SK-N-SH (cell line): ENCODE data around the gene XIRP1. TPM values are rescaled to one million over a fixed set of nuclear protein-coding genes. Genes with fewer than 3 reads are reported as not detected.

Experiments used
- CTCF ChIA-PET: fragments of 300-600, 350-600 bp; formaldehyde crosslinking; extraction: SDS; loops from one replicate; lab custom pipeline; 2021; lab: Yijun Ruan, JAX
- POLR2A ChIA-PET: fragments of 350-600 bp; sonication (Branson Sonifier 250); formaldehyde crosslinking; extraction: SDS; loops from one replicate; lab custom pipeline; 2020; ENCODE audit warnings: antibody characterized with exemption, inconsistent platforms; lab: Yijun Ruan, JAX
- DNase-seq: peaks from one replicate; pipeline ENCODE4 v3.0.0; 2012
- H2AFZ ChIP-seq: fragments of 200-600 bp; sonication (generic); 2 replicates; pipeline ENCODE4 v1.8.1; 2016; ENCODE audit warnings: antibody characterized with exemption, mild to moderate bottlenecking, low read depth
- H3F3A ChIP-seq: fragments of 200-600 bp; sonication (generic); replicated peaks from 2 replicates; pipeline ENCODE3; 2016; ENCODE audit warnings: antibody characterized with exemption, mild to moderate bottlenecking; ENCODE audit not compliant: insufficient read depth
- H3K27ac ChIP-seq, 2 experiments: fragments of 200-500 bp in 1 of 2; fragments of 200-600 bp in 1 of 2; sonication (Bioruptor generic) in 1 of 2; sonication (generic), shearing (Covaris generic) in 1 of 2; 2 replicates each; pipeline versions ENCODE4 v1.5.1 to v1.6.1; 2014 to 2016; ENCODE audit warnings: low read depth in 2 of 2, inconsistent platforms in 1 of 2, low read length in 1 of 2, mild to moderate bottlenecking in 1 of 2, mixed read lengths in 1 of 2
- H3K27me3 ChIP-seq: fragments of 200-600 bp; sonication (generic), shearing (Covaris generic); 2 replicates; pipeline ENCODE4 v1.6.1; 2016; ENCODE audit warnings: mixed run types; ENCODE audit not compliant: insufficient read depth
- H3K36me3 ChIP-seq, 2 experiments: fragments of 200-500 bp in 1 of 2; fragments of 200-600 bp in 1 of 2; sonication (Bioruptor generic) in 1 of 2; sonication (generic) in 1 of 2; replicated peaks in 1 of 2; 2 replicates each; pipeline versions ENCODE3 to v1.5.1; 2014 to 2016; ENCODE audit warnings: low read length in 1 of 2, mild to moderate bottlenecking in 1 of 2; ENCODE audit not compliant: insufficient read depth in 2 of 2, control insufficient read depth in 1 of 2
- H3K4me1 ChIP-seq, 2 experiments: fragments of 200-500 bp in 1 of 2; fragments of 200-600 bp in 1 of 2; sonication (Bioruptor generic) in 1 of 2; sonication (generic), shearing (Covaris generic) in 1 of 2; 2 replicates each; pipeline versions ENCODE4 v1.5.1 to v1.6.1; 2014 to 2016; ENCODE audit warnings: low read depth in 1 of 2, low read length in 1 of 2, mixed run types in 1 of 2; ENCODE audit not compliant: insufficient read depth in 2 of 2, control insufficient read depth in 1 of 2
- H3K4me2 ChIP-seq: fragments of 200-600 bp; sonication (generic), shearing (Covaris generic); 2 replicates; pipeline ENCODE4 v1.6.1; 2017; ENCODE audit warnings: mixed run types
- H3K4me3 ChIP-seq, 2 experiments: fragments of 200-500 bp in 1 of 2; fragments of 200-600 bp in 1 of 2; sonication (Bioruptor generic) in 1 of 2; sonication (generic), shearing (Covaris generic) in 1 of 2; 2 replicates each; pipeline versions ENCODE4 v1.5.1 to v1.8.1; 2014 to 2016; ENCODE audit warnings: low read depth in 2 of 2, inconsistent platforms in 1 of 2, low read length in 1 of 2, mild to moderate bottlenecking in 1 of 2, mixed read lengths in 1 of 2, moderate library complexity in 1 of 2
- H3K79me2 ChIP-seq: fragments of 200-600 bp; sonication (generic); 2 replicates; pipeline ENCODE4 v1.8.1; 2017; ENCODE audit warnings: mild to moderate bottlenecking; ENCODE audit not compliant: insufficient read depth
- H3K9ac ChIP-seq: fragments of 200-600 bp; sonication (generic); 2 replicates; pipeline ENCODE4 v1.6.1; 2017; ENCODE audit warnings: mixed run types
- H3K9me2 ChIP-seq: fragments of 200-600 bp; sonication (generic); 2 replicates; pipeline ENCODE4 v1.6.1; 2017; ENCODE audit warnings: mixed run types
- H3K9me3 ChIP-seq: fragments of 200-600 bp; sonication (generic); 2 replicates; pipeline ENCODE4 v1.6.1; 2017; ENCODE audit warnings: mixed run types, mild to moderate bottlenecking, moderate library complexity
- H4K20me1 ChIP-seq: fragments of 200-600 bp; sonication (generic); 2 replicates; pipeline ENCODE4 v1.6.1; 2017; ENCODE audit warnings: mild to moderate bottlenecking, mixed run types; ENCODE audit not compliant: insufficient read depth
- CHD2 ChIP-seq: fragments of 150-350 bp; IDR thresholded peaks from 2 replicates; pipeline ENCODE4 v1.6.1; 2018; ENCODE audit warnings: low read length; ENCODE audit not compliant: partially characterized antibody
- FOSL2 ChIP-seq: IDR thresholded peaks from 2 replicates; pipeline ENCODE4 v1.4.0; 2012; ENCODE audit warnings: low read depth, mild to moderate bottlenecking, moderate library complexity, borderline replicate concordance
- NRF1 ChIP-seq: IDR thresholded peaks from 2 replicates; pipeline ENCODE4 v1.6.1; 2012; ENCODE audit warnings: low read depth, mild to moderate bottlenecking, low read length
- RFX5 ChIP-seq: IDR thresholded peaks from 2 replicates; pipeline ENCODE4 v1.6.1; 2012; ENCODE audit warnings: mild to moderate bottlenecking, improper control_type of control experiment, low read length
- SIN3A ChIP-seq: IDR thresholded peaks from 2 replicates; pipeline ENCODE4 v1.6.1; 2012; ENCODE audit warnings: low read depth, mild to moderate bottlenecking, low read length, moderate library complexity, borderline replicate concordance
- SMC3 ChIP-seq: IDR thresholded peaks from 2 replicates; pipeline ENCODE4 v1.6.1; 2012; ENCODE audit warnings: low read depth, low read length, improper control_type of control experiment
- TCF12 ChIP-seq: IDR thresholded peaks from 2 replicates; pipeline ENCODE4 v1.4.0; 2012
- TEAD4 ChIP-seq: IDR thresholded peaks from 2 replicates; pipeline ENCODE4 v1.4.0; 2012; ENCODE audit warnings: mild to moderate bottlenecking, borderline replicate concordance; ENCODE audit not compliant: insufficient read depth
- YY1 ChIP-seq: IDR thresholded peaks from 2 replicates; pipeline ENCODE4 v1.4.0; 2012; ENCODE audit warnings: low read depth, mild to moderate bottlenecking
- WGBS: methylation state at CpG from one replicate; pipeline ENCODE4 v1.1.6; 2017; ENCODE audit warnings: low lambda C conversion rate; 5-methylcytosine and 5-hydroxymethylcytosine counted together
- polyA plus RNA-seq, 3 experiments: library from polyadenylated mRNA; depleted of rRNA; stranded (reverse); fragments of >200 nt; gene quantifications; 2 replicates each; pipeline ENCODE4 v1.2.3, GENCODE V29; 2012
- TF ChIP-seq, protein P1 (sequence below): IDR thresholded peaks from 2 replicates; pipeline ENCODE4 v1.4.0; 2012; ENCODE audit warnings: low read depth
- TF ChIP-seq, protein P2 (sequence below): fragments of 150-350 bp; IDR thresholded peaks from 2 replicates; pipeline ENCODE4 v1.6.1; 2017; ENCODE audit warnings: antibody characterized with exemption, low read length, low read depth, borderline replicate concordance
- TF ChIP-seq, protein P3 (sequence below): fragments of 200-600 bp; sonication (generic); IDR thresholded peaks from 2 replicates; pipeline ENCODE4 v1.6.1; 2017; ENCODE audit warnings: antibody characterized with exemption, mild to moderate bottlenecking, moderate library complexity
- TF ChIP-seq, protein P4 (sequence below): IDR thresholded peaks from 2 replicates; pipeline ENCODE4 v1.6.1; 2012; ENCODE audit warnings: mild to moderate bottlenecking, low read depth, low read length, moderate library complexity
- TF ChIP-seq, protein P5 (sequence below): IDR thresholded peaks from 2 replicates; pipeline ENCODE4 v1.4.0; 2012; ENCODE audit warnings: low read depth, borderline replicate concordance

The XIRP1 gene
- polyA plus RNA-seq, 1 of the 3 experiments (the other 2 are of a cell fraction), result not detected

DNA sequence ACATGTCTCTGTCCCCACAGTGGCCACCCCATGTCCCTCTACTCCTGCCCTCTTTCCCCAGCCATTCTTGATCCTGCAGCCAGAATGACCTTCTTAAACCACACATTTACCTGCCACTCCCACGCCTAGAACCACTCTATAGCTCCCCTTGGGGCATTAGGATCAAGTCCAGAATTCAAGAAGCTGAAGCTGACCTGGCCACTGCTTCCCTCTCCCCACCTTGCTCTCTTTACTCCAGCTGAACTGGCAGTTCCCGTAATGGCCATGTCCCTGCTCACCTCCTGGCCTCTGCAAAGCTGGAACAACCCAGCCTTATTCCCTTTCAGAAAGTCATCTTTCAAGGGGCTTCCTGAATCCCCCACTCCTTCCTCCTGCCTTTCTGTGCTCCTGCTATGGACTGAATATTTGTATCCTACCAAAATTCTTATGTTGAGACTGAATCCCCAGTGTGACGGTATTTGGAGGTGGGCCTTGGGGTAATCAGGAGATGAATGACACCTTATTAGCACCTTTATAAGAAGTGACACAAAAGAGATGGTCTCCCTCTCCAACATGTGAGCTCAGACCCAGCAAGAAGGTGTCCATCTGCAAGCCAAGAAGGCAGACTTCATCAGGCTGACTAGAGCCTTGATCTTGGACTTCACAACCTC, 42.8 kb downstream of the XIRP1 start:
- ChIA-PET POLR2A (interaction anchor here (1.6 kb wide), 1 partner anchor 28 kb away, joined by 3 read pairs; no protein-coding TSS in a partner anchor), CTCF (interaction anchor here (1.2 to 2.5 kb wide), 5 partner anchors 8 to 143 kb away, joined by 3 to 8 read pairs (median 6); no protein-coding TSS in a partner anchor)
- Histone ChIP-seq H3K9ac (peak overlapping the region; percentile 96; the same call in 1 of the 2 replicates), H4K20me1 (peaks cover 36% of the 10 kb centered on the region), H3K79me2 (peaks cover 80% of the 10 kb centered on the region), H3F3A (peaks cover 58% of the 10 kb centered on the region), H3K27ac (peak overlapping the region; percentile 90 to 100), H3K4me1 (peaks cover 43 to 74% of the 10 kb centered on the region in 2 experiments), H3K36me3 (peaks cover 12 to 16% of the 10 kb centered on the region in 2 experiments), H3K4me2 (peak overlapping the region; percentile 97), H3K27me3 (no peaks in the 10 kb centered on the region), H3K4me3 (peak overlapping the region in 1 of 2 experiments; percentile 82; a peak in 1 of 4 replicates), H2AFZ (no peak overlapping the region), H3K9me3 (no peaks in the 10 kb centered on the region), H3K9me2 (no peaks in the 10 kb centered on the region)
- TF ChIP-seq RFX5 (no peak), NRF1 (no peak), TCF12 (no peak), FOSL2 (no peak), CHD2 (no peak), SMC3 (no peak), TEAD4 (no peak), YY1 (no peak), SIN3A (no peak)
- TF ChIP-seq, protein P1, sequence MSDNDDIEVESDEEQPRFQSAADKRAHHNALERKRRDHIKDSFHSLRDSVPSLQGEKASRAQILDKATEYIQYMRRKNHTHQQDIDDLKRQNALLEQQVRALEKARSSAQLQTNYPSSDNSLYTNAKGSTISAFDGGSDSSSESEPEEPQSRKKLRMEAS, result no peak
- TF ChIP-seq, protein P2, sequence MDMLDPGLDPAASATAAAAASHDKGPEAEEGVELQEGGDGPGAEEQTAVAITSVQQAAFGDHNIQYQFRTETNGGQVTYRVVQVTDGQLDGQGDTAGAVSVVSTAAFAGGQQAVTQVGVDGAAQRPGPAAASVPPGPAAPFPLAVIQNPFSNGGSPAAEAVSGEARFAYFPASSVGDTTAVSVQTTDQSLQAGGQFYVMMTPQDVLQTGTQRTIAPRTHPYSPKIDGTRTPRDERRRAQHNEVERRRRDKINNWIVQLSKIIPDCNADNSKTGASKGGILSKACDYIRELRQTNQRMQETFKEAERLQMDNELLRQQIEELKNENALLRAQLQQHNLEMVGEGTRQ, result no peak
- TF ChIP-seq, protein P3, sequence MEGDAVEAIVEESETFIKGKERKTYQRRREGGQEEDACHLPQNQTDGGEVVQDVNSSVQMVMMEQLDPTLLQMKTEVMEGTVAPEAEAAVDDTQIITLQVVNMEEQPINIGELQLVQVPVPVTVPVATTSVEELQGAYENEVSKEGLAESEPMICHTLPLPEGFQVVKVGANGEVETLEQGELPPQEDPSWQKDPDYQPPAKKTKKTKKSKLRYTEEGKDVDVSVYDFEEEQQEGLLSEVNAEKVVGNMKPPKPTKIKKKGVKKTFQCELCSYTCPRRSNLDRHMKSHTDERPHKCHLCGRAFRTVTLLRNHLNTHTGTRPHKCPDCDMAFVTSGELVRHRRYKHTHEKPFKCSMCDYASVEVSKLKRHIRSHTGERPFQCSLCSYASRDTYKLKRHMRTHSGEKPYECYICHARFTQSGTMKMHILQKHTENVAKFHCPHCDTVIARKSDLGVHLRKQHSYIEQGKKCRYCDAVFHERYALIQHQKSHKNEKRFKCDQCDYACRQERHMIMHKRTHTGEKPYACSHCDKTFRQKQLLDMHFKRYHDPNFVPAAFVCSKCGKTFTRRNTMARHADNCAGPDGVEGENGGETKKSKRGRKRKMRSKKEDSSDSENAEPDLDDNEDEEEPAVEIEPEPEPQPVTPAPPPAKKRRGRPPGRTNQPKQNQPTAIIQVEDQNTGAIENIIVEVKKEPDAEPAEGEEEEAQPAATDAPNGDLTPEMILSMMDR, result no peak
- TF ChIP-seq, protein P4, sequence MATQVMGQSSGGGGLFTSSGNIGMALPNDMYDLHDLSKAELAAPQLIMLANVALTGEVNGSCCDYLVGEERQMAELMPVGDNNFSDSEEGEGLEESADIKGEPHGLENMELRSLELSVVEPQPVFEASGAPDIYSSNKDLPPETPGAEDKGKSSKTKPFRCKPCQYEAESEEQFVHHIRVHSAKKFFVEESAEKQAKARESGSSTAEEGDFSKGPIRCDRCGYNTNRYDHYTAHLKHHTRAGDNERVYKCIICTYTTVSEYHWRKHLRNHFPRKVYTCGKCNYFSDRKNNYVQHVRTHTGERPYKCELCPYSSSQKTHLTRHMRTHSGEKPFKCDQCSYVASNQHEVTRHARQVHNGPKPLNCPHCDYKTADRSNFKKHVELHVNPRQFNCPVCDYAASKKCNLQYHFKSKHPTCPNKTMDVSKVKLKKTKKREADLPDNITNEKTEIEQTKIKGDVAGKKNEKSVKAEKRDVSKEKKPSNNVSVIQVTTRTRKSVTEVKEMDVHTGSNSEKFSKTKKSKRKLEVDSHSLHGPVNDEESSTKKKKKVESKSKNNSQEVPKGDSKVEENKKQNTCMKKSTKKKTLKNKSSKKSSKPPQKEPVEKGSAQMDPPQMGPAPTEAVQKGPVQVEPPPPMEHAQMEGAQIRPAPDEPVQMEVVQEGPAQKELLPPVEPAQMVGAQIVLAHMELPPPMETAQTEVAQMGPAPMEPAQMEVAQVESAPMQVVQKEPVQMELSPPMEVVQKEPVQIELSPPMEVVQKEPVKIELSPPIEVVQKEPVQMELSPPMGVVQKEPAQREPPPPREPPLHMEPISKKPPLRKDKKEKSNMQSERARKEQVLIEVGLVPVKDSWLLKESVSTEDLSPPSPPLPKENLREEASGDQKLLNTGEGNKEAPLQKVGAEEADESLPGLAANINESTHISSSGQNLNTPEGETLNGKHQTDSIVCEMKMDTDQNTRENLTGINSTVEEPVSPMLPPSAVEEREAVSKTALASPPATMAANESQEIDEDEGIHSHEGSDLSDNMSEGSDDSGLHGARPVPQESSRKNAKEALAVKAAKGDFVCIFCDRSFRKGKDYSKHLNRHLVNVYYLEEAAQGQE, result no peak
- TF ChIP-seq, protein P5, sequence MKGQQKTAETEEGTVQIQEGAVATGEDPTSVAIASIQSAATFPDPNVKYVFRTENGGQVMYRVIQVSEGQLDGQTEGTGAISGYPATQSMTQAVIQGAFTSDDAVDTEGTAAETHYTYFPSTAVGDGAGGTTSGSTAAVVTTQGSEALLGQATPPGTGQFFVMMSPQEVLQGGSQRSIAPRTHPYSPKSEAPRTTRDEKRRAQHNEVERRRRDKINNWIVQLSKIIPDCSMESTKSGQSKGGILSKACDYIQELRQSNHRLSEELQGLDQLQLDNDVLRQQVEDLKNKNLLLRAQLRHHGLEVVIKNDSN, result no peak
- no peak for DNase-seq
- 84% methylated on average over 3 of the region's 3 CpGs for WGBS
